Dedifferentiated amniotic fluid mesenchymal stem cell (primary cell): ENCODE data around the gene NCOA7.
"Not testable (repeated sequence)": the region's sequence is repeated elsewhere in the genome, so short reads cannot be mapped to it uniquely, and the experiment has no call there.

Experiments
- DNase-seq: peaks from one replicate; pipeline ENCODE4 v3.0.0-alpha.2; 2016; ENCODE audit errors: extremely low spot score

The NCOA7 gene

GRCh38 chr6:125867483-125867942, 76.8 kb downstream of the NCOA7 start:
- DNase-seq: peak; percentile 47

- DNase-seq: no peak
Observed at GRCh38 chr6:125868252-125868651, 77.5 kb downstream of the NCOA7 start.

DNA sequence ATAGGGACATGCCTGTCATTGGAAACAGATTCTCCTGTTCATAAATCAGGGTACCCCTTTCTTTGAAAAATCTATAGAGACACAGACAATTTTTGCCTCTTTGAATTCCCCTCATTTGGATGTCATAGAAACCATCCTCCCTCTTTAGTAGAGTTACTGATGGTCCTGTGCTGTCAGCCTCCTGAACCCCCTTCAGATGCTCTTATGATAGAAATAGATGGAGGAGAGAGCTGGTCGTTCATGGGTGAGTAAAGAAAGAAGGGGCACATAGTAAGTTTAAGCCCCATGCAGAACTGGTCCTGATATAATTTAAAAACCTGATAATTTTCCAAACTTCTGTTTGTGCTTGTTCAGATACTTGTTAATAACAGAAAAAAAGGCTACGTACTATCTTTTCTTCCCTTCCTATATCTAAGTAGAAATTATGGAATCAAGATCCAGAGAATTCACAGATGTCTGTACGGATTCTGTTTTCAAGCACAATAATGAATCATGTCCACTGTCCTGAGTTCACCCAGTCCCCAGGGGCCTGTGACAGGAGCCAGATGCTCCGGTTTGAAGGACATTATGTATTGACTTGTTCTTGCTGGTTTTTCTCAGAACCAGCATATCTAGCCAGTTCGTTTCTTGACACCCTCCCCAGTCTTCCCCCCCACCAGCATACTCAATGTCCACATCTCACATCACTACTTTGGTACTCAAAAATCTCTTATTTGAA, 78.1 kb downstream of the NCOA7 start:
- DNase-seq: no peak

DNA sequence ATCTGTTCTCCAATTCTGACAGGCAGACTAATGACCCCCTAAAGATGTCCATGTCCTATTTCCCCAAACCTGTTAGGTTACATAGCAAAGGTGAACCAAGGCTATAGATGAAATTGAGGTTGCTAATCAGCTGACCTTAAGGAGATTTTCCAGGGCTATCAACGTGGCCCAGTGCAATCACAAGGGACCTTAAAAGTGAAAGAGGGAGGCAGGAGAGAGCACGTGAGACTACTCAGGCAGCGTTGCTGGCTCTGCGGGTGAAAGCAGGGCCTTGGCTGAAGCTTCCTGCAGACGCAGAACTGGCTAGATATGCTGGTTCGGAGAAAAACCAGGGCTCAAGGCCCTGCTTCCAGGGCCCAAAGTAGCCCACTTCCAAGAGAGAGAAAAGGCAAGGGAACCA, 78.7 kb downstream of the NCOA7 start:
- no peak for DNase-seq

- no peak for DNase-seq
Observed at GRCh38 chr6:125871365-125871764, 80.6 kb downstream of the NCOA7 start.

DNA sequence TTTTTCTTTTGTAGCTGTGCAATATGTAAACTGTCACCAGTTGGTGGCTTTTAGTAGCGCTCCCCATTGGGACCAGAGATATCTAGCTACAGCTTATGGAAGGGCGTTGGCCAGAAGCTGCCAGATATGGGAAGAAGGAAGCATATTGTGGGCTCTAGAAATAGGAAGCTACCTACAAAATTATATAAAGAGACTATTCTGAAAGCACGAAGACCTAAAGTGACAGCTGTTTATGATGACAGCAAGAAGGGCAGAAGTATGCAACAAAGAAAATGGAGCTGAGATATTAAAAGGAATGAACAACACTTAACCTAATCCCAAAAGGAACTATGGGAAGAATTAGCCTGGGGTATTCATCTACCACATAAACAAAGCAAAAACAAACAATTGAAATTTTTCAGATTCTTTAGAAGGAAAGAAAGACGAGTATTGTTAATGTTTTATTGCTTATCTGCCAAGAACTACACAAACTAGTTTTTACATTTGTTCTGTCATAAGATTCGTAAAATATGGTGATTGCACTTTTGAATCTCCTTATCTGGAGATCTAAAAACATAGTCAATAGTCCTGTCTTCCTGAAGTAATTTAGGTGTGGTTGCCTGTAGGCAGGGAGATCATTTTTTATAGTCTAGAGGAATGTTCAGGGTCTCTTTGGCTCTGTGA, 81.6 kb downstream of the NCOA7 start:
- peak; percentile 48 for DNase-seq

- DNase-seq: no peak
Observed at GRCh38 chr6:125882243-125882642, 91.5 kb downstream of the NCOA7 start.

DNA sequence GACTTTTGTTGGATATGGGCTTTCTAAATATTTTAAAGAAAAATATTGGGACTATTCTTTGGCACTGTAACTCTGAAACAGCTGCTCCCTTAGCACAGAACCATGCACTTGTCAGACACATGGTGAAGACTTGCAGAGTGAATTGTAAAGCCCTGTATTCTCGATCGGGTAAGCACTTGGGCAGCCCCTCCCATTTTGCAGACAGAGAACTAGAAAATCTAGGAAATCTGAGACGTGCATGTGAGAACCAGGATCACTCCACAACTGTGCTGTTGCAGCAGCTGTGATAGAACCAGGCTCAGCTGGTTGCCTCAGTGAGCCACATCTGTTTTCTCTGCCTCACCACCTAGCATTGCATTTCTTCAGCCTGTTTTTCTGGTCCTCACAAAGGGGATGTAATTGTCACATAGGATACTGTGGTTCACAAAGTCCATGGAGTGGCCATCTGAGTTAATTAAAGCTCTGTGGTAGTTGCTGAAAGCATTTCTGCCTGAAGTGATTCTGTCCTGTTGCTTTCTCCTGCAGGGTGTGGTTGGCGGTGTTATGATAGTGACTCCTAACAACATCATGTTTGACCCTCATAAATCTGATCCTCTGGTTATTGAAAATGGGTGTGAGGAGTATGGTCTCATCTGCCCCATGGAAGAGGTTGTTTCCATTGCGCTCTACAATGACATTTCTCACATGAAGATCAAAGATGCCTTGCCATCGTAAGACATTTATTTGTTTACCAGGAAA, 94.0 kb downstream of the NCOA7 start:
- no peak for DNase-seq

GRCh38 chr6:125886021-125886420, 95.3 kb downstream of the NCOA7 start:
- no peak for DNase-seq

DNA sequence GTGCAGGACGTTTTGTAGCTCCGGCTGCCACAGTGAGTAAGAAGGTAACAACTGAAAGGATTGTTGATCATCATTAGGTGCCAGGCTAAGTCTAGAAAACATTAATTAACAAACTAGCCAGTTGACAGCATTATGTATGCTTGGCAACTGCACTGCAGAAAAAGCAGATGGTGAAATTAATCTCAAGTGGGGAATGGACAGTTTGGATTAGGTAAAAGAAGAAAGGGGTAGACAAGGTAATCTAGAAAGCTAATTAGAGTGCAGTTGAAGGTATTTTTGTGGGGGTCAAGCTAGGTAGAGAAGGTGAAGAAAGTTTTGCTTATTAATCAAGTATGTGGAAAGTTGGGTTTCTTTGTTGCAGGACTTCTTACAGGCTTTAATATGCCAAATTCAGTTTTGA, 96.2 kb downstream of the NCOA7 start:
- DNase-seq: no peak

DNA sequence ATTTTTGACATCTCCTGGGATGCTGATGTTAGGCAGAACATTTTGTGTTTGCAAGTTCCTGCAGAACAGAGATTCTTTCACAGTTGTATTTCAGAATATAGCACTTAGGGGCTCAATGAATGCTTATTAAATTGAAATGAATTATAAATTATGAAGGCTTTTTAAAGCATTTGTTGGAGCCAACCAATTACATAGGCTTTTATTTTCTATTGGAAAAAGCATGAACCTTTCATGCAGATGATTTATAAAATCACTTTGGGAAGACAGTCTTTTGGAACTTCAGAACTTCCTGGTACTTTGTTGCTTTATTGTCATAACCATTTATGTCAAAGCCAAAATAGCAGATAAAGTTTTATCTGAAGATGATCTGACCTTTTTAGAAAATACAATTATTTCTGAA, 96.6 kb downstream of the NCOA7 start:
- no peak for DNase-seq

DNA sequence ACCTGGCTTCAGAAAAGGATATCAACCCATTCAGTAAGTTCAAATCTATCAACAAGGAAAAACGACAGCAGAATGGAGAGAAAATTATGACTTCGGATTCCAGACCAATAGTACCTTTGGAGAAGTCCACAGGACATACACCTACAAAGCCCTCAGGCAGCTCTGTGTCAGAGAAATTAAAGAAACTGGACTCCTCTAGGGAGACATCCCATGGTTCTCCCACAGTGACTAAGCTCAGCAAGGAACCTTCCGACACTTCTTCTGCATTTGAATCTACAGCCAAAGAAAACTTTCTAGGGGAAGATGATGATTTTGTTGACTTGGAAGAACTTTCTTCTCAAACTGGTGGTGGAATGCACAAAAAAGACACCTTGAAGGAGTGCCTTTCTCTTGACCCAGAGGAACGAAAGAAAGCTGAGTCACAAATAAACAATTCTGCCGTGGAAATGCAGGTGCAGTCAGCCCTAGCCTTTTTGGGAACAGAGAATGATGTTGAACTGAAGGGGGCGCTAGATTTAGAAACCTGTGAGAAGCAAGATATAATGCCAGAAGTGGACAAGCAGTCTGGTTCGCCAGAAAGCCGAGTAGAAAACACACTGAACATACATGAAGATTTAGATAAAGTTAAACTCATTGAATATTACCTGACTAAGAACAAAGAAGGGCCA, 98.4 kb downstream of the NCOA7 start:
- peak; percentile 53 for DNase-seq

- DNase-seq: no peak
Observed at GRCh38 chr6:125899726-125900182, 109.0 kb downstream of the NCOA7 start.

- DNase-seq: no peak
Observed at GRCh38 chr6:125904871-125905270, 114.1 kb downstream of the NCOA7 start.

DNA sequence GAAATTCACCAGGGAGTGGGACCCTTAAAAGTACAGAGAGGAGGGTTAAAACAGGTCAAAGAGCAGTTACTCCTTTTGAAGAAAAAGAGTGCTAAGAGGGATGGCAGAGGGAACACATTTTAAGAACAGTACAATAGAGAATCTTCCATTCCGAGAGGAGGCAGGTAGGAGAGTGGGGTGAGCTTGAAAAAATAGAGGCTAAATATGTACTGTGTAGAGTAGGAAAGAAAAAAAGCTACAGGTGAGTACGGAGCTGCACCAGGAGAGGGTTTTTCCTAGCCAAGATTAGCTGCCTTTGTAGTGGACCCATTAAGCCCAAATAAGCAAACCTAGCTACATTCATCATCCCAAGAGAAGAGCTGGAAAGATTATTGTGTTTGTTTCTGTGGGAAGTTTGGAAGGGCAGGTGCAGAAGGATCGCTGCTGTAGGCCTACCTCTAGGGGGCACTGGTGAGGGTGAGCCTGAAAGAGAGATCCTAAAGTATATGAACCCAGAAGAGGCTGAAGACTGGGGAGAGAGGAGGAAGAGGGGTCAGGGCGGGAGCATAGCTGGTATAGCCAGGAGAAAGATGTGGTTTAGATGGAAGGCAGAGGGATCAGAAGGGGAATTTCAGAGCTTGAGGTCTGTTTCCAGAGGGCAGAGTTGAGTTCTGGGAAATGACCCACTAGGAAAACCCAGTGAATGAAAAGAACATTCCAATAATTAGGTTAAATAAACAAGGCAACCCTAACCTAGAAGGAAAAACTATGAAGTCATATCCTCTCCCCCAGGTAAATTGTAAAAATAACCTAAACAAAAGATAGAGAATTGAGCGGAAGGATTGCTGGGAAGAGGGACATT, 115.6 kb downstream of the NCOA7 start:
- DNase-seq: no peak

- peak; percentile 50 for DNase-seq
Observed at GRCh38 chr6:125910527-125910926, 119.8 kb downstream of the NCOA7 start.

GRCh38 chr6:125911051-125911451, 120.3 kb downstream of the NCOA7 start:
- not testable (repeated sequence) for DNase-seq

GRCh38 chr6:125912430-125912829, 121.7 kb downstream of the NCOA7 start:
- not testable (repeated sequence) for DNase-seq

- no peak for DNase-seq
Observed at GRCh38 chr6:125913145-125913544, 122.4 kb downstream of the NCOA7 start.

GRCh38 chr6:125913864-125914351, 123.1 kb downstream of the NCOA7 start:
- peak; percentile 95 for DNase-seq

- no peak for DNase-seq
Observed at GRCh38 chr6:125918230-125918629, 127.5 kb downstream of the NCOA7 start.
